ENCODE measurements around the gene WWC2.

Gene WWC2

GRCh38 chr4:183171484-183172267 is 72.6 kb downstream of the WWC2 start:
- Mint-ChIP-seq H3K27me3 (peaks cover 15% of the 10 kb centered on the region), H3K4me1 (no peaks in the 10 kb centered on the region), H3K27ac (ENCODE audit: low read depth) (no peak overlapping the region), H3K36me3 (ENCODE audit: insufficient read depth) (no peaks in the 10 kb centered on the region), H3K4me3 (no peak overlapping the region), H3K9me3 (no peaks in the 10 kb centered on the region)
- DNase-seq (ENCODE audit: low spot score in 2 of 2) (no peak), ATAC-seq (replicated peaks; ENCODE audit: extremely low read depth, poor library complexity, severe bottlenecking) (no peak)

DNA sequence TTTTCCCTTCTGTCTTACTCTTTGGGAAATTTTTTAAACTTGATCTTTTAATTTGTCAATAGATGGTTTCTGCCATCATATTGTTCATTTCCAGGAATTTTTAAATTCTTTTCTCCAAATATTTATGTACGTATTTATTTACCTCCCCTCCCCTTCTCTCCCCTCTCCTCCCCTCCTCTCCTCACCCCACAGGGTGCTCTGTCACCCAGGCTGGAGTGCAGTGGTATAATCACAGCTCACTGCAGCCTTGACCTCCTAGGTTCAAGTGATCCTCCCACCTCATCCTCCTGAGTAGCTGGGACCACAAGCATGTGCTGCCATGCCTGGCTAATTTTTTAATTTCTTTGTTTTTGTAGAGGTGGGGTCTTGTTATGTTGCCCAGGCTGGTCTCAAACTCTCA is 73.8 kb downstream of the WWC2 start:
- Mint-ChIP-seq H3K27me3 (peaks cover 15% of the 10 kb centered on the region), H3K36me3 (ENCODE audit: insufficient read depth) (no peaks in the 10 kb centered on the region), H3K4me3 (no peak overlapping the region), H3K27ac (ENCODE audit: low read depth) (no peak overlapping the region), H3K9me3 (no peaks in the 10 kb centered on the region), H3K4me1 (no peaks in the 10 kb centered on the region)
- ATAC-seq (replicated peaks; ENCODE audit: extremely low read depth, poor library complexity, severe bottlenecking) (no peak), DNase-seq (ENCODE audit: low spot score in 2 of 2) (no peak)

GRCh38 chr4:183173580-183174526 is 74.8 kb downstream of the WWC2 start:
- Mint-ChIP-seq H3K36me3 (ENCODE audit: insufficient read depth) (no peaks in the 10 kb centered on the region), H3K27ac (ENCODE audit: low read depth) (no peak overlapping the region), H3K9me3 (no peaks in the 10 kb centered on the region), H3K27me3 (peaks cover 15% of the 10 kb centered on the region), H3K4me1 (no peaks in the 10 kb centered on the region), H3K4me3 (no peak overlapping the region)
- no peak for ATAC-seq (replicated peaks; ENCODE audit: extremely low read depth, poor library complexity, severe bottlenecking)
- DNase-seq (ENCODE audit: low spot score in 2 of 2) = no peak

GRCh38 chr4:183175631-183176232 is 76.7 kb downstream of the WWC2 start:
- H3K4me3 Mint-ChIP-seq = no peak overlapping the region
- no peak overlapping the region for H3K27ac Mint-ChIP-seq (ENCODE audit: low read depth)
- no peaks in the 10 kb centered on the region for H3K36me3 Mint-ChIP-seq (ENCODE audit: insufficient read depth)
- no peaks in the 10 kb centered on the region for H3K9me3 Mint-ChIP-seq
- peaks cover 29% of the 10 kb centered on the region for H3K27me3 Mint-ChIP-seq
- ATAC-seq (replicated peaks; ENCODE audit: extremely low read depth, poor library complexity, severe bottlenecking) (no peak), DNase-seq (ENCODE audit: low spot score in 2 of 2) (no peak)
- no peaks in the 10 kb centered on the region for H3K4me1 Mint-ChIP-seq

DNA sequence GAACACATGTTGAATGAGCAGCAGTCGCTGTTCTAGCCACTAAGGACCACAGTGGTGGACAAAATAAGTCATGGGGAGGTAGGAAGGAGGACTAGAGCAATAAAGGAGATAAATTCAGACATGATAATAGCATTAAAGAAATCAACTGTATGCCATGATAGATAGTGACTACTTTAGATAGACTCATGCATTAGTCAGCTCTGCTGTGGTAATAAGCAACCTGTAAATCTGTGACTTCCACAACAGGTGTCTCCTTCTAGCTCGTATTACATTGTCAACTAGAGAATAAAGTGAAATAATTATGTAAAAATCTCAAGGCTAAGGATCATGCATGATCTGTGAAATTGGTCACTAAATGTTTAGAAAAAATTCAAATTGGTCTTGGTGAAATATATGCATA is 77.9 kb downstream of the WWC2 start:
- no peaks in the 10 kb centered on the region for H3K4me1 Mint-ChIP-seq
- no peak overlapping the region for H3K27ac Mint-ChIP-seq (ENCODE audit: low read depth)
- DNase-seq (ENCODE audit: low spot score in 2 of 2) (no peak), ATAC-seq (replicated peaks; ENCODE audit: extremely low read depth, poor library complexity, severe bottlenecking) (no peak)
- no peak overlapping the region for H3K4me3 Mint-ChIP-seq
- no peaks in the 10 kb centered on the region for H3K9me3 Mint-ChIP-seq
- peaks cover 29% of the 10 kb centered on the region for H3K27me3 Mint-ChIP-seq
- H3K36me3 Mint-ChIP-seq (ENCODE audit: insufficient read depth) = no peaks in the 10 kb centered on the region

- Mint-ChIP-seq H3K27me3 (peaks cover 26% of the 10 kb centered on the region), H3K27ac (ENCODE audit: low read depth) (no peak overlapping the region), H3K9me3 (no peaks in the 10 kb centered on the region), H3K4me3 (no peak overlapping the region), H3K4me1 (no peaks in the 10 kb centered on the region), H3K36me3 (ENCODE audit: insufficient read depth) (no peaks in the 10 kb centered on the region)
- no peak for ATAC-seq (replicated peaks; ENCODE audit: extremely low read depth, poor library complexity, severe bottlenecking)
- no peak for DNase-seq (ENCODE audit: low spot score in 2 of 2)
Observed at GRCh38 chr4:183178201-183178600, 79.1 kb downstream of the WWC2 start.

DNA sequence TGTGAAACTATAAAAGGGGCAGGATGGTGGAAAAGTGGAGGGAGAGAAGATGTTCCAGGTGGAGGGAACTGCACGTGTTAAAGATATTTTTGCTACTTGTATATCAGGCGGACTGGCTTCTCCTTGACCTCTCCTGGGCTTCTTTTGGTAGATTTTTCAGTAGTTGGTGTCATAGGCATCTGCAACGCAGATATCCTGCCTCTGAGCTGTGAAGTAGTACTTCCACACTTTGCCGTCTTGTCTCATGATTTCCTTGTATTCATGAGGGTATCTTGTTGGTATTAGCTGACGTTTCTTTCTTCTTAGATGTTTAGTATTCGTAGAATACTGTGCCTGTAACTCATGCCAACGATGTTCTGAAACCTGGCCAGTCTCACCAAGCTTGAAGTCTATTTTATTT is 81.0 kb downstream of the WWC2 start:
- ATAC-seq (replicated peaks; ENCODE audit: extremely low read depth, poor library complexity, severe bottlenecking) (no peak), DNase-seq (ENCODE audit: low spot score in 2 of 2) (no peak)
- no peaks in the 10 kb centered on the region for H3K4me1 Mint-ChIP-seq
- H3K36me3 Mint-ChIP-seq (ENCODE audit: insufficient read depth) = no peaks in the 10 kb centered on the region
- H3K27ac Mint-ChIP-seq (ENCODE audit: low read depth) = no peak overlapping the region
- no peak overlapping the region for H3K4me3 Mint-ChIP-seq
- H3K9me3 Mint-ChIP-seq = no peaks in the 10 kb centered on the region
- peaks cover 26% of the 10 kb centered on the region for H3K27me3 Mint-ChIP-seq

DNA sequence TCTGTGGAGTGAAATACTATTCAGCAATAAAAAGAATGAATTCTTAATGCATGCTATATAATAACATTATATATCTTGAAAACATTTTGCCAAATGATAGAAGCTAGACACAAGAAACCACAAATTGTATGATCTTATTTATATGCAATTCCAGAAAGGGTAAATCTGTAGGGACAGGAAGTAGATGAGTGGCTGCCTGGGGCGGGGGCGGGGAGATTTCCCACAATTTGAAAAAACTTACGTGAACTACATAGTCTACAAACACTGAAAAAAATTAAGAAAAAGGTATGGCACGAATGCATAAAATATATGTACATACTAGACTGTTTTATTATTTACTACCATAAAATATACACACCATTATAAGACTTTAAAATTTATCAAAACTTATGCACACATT is 81.6 kb downstream of the WWC2 start:
- no peaks in the 10 kb centered on the region for H3K4me1 Mint-ChIP-seq
- peaks cover 26% of the 10 kb centered on the region for H3K27me3 Mint-ChIP-seq
- H3K4me3 Mint-ChIP-seq = no peak overlapping the region
- DNase-seq (ENCODE audit: low spot score in 2 of 2) = no peak
- no peaks in the 10 kb centered on the region for H3K9me3 Mint-ChIP-seq
- ATAC-seq (replicated peaks; ENCODE audit: extremely low read depth, poor library complexity, severe bottlenecking) = no peak
- H3K36me3 Mint-ChIP-seq (ENCODE audit: insufficient read depth) = no peaks in the 10 kb centered on the region
- no peak overlapping the region for H3K27ac Mint-ChIP-seq (ENCODE audit: low read depth)

- DNase-seq (ENCODE audit: low spot score in 2 of 2) (no peak), ATAC-seq (replicated peaks; ENCODE audit: extremely low read depth, poor library complexity, severe bottlenecking) (no peak)
- no peak overlapping the region for H3K27ac Mint-ChIP-seq (ENCODE audit: low read depth)
- H3K36me3 Mint-ChIP-seq (ENCODE audit: insufficient read depth) = no peaks in the 10 kb centered on the region
- peaks cover 29% of the 10 kb centered on the region for H3K27me3 Mint-ChIP-seq
- H3K4me1 Mint-ChIP-seq = no peaks in the 10 kb centered on the region
- no peaks in the 10 kb centered on the region for H3K9me3 Mint-ChIP-seq
- H3K4me3 Mint-ChIP-seq = no peak overlapping the region
Observed at GRCh38 chr4:183181081-183181480, 82.0 kb downstream of the WWC2 start.

DNA sequence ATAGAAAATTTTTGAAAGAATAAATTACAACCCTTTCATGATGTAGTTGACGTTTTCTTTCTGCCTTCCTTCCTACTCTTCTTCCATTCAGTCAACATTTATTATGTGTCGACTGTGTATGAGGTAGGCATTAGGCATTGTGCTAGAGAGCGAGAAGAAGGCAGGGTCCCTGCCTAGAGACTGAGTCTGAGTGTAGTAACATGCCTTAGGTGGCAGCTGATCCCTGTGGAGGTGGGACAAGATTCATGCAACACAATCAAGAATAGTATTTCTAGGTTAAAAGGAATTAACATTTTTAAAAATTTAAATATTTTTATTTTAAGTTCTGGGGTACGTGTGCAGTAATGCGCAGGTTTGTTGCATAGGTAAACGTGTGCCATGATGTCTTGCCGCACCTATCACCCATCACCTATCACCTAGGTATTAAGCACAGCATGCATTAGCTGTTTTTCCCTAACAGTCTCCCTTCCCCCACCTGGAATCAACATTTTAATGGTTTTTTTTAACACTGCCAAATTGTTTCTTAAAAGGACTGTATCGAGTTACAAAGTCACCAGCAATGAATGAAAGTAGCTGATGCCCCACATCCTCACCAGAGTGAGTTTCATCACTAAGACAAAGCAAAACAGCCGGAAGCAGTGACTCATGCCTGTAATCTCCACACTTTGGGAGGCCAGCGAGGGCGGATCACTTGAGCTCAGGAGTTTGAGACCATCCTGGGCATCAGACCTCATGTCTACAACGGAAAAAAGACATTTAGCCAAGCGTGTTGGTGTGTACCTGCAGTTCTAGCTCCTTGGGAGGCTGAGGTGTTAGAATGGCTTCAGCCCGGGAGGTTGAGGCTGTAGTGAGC is 84.0 kb downstream of the WWC2 start:
- no peak overlapping the region for H3K4me3 Mint-ChIP-seq
- no peaks in the 10 kb centered on the region for H3K4me1 Mint-ChIP-seq

GRCh38 chr4:183183906-183184535 is 85.0 kb downstream of the WWC2 start:
- Mint-ChIP-seq H3K27ac (ENCODE audit: low read depth) (no peak overlapping the region), H3K9me3 (no peaks in the 10 kb centered on the region), H3K27me3 (peaks cover 47% of the 10 kb centered on the region), H3K4me3 (no peak overlapping the region), H3K36me3 (ENCODE audit: insufficient read depth) (no peaks in the 10 kb centered on the region), H3K4me1 (no peaks in the 10 kb centered on the region)
- ATAC-seq (replicated peaks; ENCODE audit: extremely low read depth, poor library complexity, severe bottlenecking) (no peak), DNase-seq (ENCODE audit: low spot score in 2 of 2) (no peak)

More for the DNA sequence above, 84.0 kb downstream of the WWC2 start:
- ATAC-seq (replicated peaks; ENCODE audit: extremely low read depth, poor library complexity, severe bottlenecking) = no peak
- no peak for DNase-seq (ENCODE audit: low spot score in 2 of 2)
- peaks cover 40% of the 10 kb centered on the region for H3K27me3 Mint-ChIP-seq
- no peaks in the 10 kb centered on the region for H3K9me3 Mint-ChIP-seq
- H3K36me3 Mint-ChIP-seq (ENCODE audit: insufficient read depth) = no peaks in the 10 kb centered on the region
- H3K27ac Mint-ChIP-seq (ENCODE audit: low read depth) = no peak overlapping the region

DNA sequence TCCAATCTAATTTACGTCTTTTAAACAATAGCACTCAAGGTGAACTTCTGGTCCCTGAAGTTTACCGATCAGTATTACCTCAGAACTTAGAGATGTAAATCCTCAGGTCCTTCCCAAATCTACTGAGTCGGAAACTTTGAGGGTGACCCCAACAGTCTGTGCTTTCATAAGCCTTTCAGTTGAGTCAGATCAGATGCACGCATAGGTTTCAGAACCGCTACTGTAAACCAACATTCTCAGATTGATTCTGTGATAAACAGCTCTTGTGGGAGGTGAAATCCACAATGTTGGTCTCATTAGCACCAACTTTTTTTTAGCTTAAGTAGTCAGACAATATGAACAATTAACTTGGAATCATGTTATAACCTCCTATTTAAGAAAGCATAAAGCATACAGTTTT is 86.0 kb downstream of the WWC2 start:
- no peak overlapping the region for H3K27ac Mint-ChIP-seq (ENCODE audit: low read depth)
- H3K36me3 Mint-ChIP-seq (ENCODE audit: insufficient read depth) = no peaks in the 10 kb centered on the region
- H3K9me3 Mint-ChIP-seq = no peaks in the 10 kb centered on the region
- no peak for DNase-seq (ENCODE audit: low spot score in 2 of 2)
- ATAC-seq (replicated peaks; ENCODE audit: extremely low read depth, poor library complexity, severe bottlenecking) = no peak
- no peak overlapping the region for H3K4me3 Mint-ChIP-seq
- peaks cover 37% of the 10 kb centered on the region for H3K27me3 Mint-ChIP-seq
- no peaks in the 10 kb centered on the region for H3K4me1 Mint-ChIP-seq
